ENCODE data around the gene LOXHD1. TPM values are rescaled to one million over a fixed set of nuclear protein-coding genes. Genes with fewer than 3 reads are reported as not detected.

The LOXHD1 gene
- total RNA-seq, 1 donor from 2014 or later: 2.9 TPM

- ATAC-seq (peak in 1 of 2 donors; percentile 25), DNase-seq (no peak)
- no peak overlapping the region for H3K4me3 ChIP-seq
- no peaks in the 10 kb centered on the region for H3K36me3 ChIP-seq
- no peaks in the 10 kb centered on the region for H3K4me1 ChIP-seq
- intact Hi-C loops (cut with DNase I): no loop called here
- no peaks in the 10 kb centered on the region for H3K27me3 ChIP-seq (ENCODE audit: low read depth)
- H3K27ac ChIP-seq: peak overlapping the region; percentile 27
- no peak for TF ChIP-seq CTCF (IDR thresholded peaks at IDR 0.05)
- H3K9me3 ChIP-seq: no peaks in the 10 kb centered on the region
These were observed 55.7 kb downstream of the LOXHD1 start for GRCh38 chr18:46601141-46601805.

- Histone ChIP-seq H3K36me3 (no peaks in the 10 kb centered on the region), H3K4me1 (no peaks in the 10 kb centered on the region), H3K27me3 (ENCODE audit: low read depth) (no peaks in the 10 kb centered on the region), H3K4me3 (no peak overlapping the region), H3K27ac (no peak overlapping the region), H3K9me3 (no peaks in the 10 kb centered on the region)
- DNase-seq (no peak), ATAC-seq (no peak)
- intact Hi-C loops (cut with DNase I): no loop called here
- no peak for TF ChIP-seq CTCF (IDR thresholded peaks at IDR 0.05)
These were observed 60.9 kb downstream of the LOXHD1 start for GRCh38 chr18:46596119-46596518.

- no peak overlapping the region for H3K27ac ChIP-seq
- DNase-seq (no peak), ATAC-seq (no peak)
- no peaks in the 10 kb centered on the region for H3K9me3 ChIP-seq
- H3K36me3 ChIP-seq: no peaks in the 10 kb centered on the region
- no peak for TF ChIP-seq CTCF (IDR thresholded peaks at IDR 0.05)
- no peaks in the 10 kb centered on the region for H3K4me1 ChIP-seq
- intact Hi-C loops (cut with DNase I): no loop called here
- H3K4me3 ChIP-seq: no peak overlapping the region
- H3K27me3 ChIP-seq (ENCODE audit: low read depth): no peaks in the 10 kb centered on the region
These were observed 65.1 kb downstream of the LOXHD1 start for GRCh38 chr18:46591783-46592391.

GRCh38 chr18:46590103-46590502 lies 66.9 kb downstream of the LOXHD1 start:
- ATAC-seq (no peak), DNase-seq (no peak)
- Histone ChIP-seq H3K4me3 (no peak overlapping the region), H3K4me1 (no peaks in the 10 kb centered on the region), H3K9me3 (no peaks in the 10 kb centered on the region), H3K36me3 (no peaks in the 10 kb centered on the region), H3K27ac (no peak overlapping the region), H3K27me3 (ENCODE audit: low read depth) (no peaks in the 10 kb centered on the region)
- no peak for TF ChIP-seq CTCF (IDR thresholded peaks at IDR 0.05)
- intact Hi-C loops (cut with DNase I): no loop called here

- no peaks in the 10 kb centered on the region for H3K4me1 ChIP-seq
- TF ChIP-seq CTCF (IDR thresholded peaks at IDR 0.05): no peak
- ATAC-seq: no peak
- H3K27ac ChIP-seq: no peak overlapping the region
- no peaks in the 10 kb centered on the region for H3K27me3 ChIP-seq (ENCODE audit: low read depth)
- intact Hi-C loops (cut with DNase I): no loop called here
- H3K36me3 ChIP-seq: no peaks in the 10 kb centered on the region
- DNase-seq: no peak
- no peaks in the 10 kb centered on the region for H3K9me3 ChIP-seq
- no peak overlapping the region for H3K4me3 ChIP-seq
These were observed 67.9 kb downstream of the LOXHD1 start for GRCh38 chr18:46588971-46589660.

Measured in lower lobe of right lung (tissue), 2 donors.